ENCODE data around the gene CPA5. TPM values are rescaled to one million over a fixed set of nuclear protein-coding genes. Genes with fewer than 3 reads are reported as not detected.
A peak's percentile ranks its signal among the peaks of the same experiment; 100 is the strongest.

CPA5 gene
- total RNA-seq, 1 donor from 2014 or later = 0.68 TPM

DNA sequence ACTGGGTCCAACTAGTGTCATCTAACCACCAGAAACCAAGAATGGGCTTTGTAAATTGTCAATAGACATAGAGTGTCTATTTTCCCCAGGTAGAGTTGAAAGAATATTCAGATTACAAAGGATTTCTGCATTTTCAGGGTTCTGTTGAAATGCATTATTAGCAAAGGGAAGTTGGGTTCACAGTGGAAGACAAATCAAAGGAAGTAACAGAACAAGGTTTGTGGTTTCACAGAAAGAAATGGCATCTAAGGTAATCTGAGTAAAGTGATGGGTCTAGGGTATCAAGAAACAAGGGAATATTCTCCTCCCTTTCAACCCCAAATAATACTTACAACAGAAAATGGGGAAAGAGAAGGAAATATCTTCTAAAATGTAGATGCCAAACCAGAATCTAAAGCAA, 70.4 kb downstream of the CPA5 start:
- Mint-ChIP-seq H3K4me1 (ENCODE audit: unreplicated experiment) (peaks cover 57% of the 10 kb centered on the region), H3K9me3 (no peaks in the 10 kb centered on the region), H3K36me3 (peaks cover 28% of the 10 kb centered on the region), H3K27me3 (no peaks in the 10 kb centered on the region), H3K27ac (no peak overlapping the region), H3K4me3 (no peak overlapping the region)
- TF ChIP-seq CTCF (conservative IDR thresholded peaks at IDR 0.05) = no peak
- no peak for DNase-seq (ENCODE audit: extremely low spot score, unreplicated experiment)

- Mint-ChIP-seq H3K27ac (peak overlapping the region; percentile 95), H3K4me3 (peak overlapping the region; percentile 21), H3K4me1 (ENCODE audit: unreplicated experiment) (peaks cover 49% of the 10 kb centered on the region), H3K9me3 (no peaks in the 10 kb centered on the region), H3K27me3 (no peaks in the 10 kb centered on the region), H3K36me3 (peaks cover 21% of the 10 kb centered on the region)
- no peak for DNase-seq (ENCODE audit: extremely low spot score, unreplicated experiment)
- TF ChIP-seq CTCF (conservative IDR thresholded peaks at IDR 0.05) = no peak
These were observed 72.6 kb downstream of the CPA5 start for GRCh38 chr7:130417213-130417612.

DNA sequence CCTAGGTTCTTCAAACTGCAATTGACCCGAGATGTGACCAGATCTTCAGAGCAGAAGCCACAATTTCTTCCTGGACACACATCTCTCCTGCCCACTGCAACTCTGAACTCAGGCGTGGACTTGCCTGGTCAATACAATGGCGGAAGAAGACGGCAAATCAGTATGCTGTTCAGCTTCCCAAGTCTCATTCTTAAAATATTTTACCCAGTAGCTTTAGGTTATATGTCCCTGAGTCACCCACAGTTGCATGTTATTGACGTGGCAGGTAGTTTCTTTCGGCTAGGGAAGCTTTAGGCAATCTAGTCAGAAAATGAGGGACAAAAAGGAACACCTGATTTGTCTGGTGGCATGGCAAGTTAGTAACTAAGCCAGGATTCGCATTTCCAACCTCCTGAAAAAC, 73.7 kb downstream of the CPA5 start:
- Mint-ChIP-seq H3K27me3 (no peaks in the 10 kb centered on the region), H3K27ac (peak overlapping the region; percentile 95), H3K36me3 (peaks cover 21% of the 10 kb centered on the region), H3K9me3 (no peaks in the 10 kb centered on the region), H3K4me1 (ENCODE audit: unreplicated experiment) (peaks cover 50% of the 10 kb centered on the region), H3K4me3 (peak overlapping the region; percentile 55)
- DNase-seq (ENCODE audit: extremely low spot score, unreplicated experiment) = no peak
- no peak for TF ChIP-seq CTCF (conservative IDR thresholded peaks at IDR 0.05)

Other genes starting within 250 kb of the CPA5 start
- gene TMEM209, start 139.4 kb upstream of the CPA5 start, total RNA-seq (ENCODE audit: low replicate concordance) = 25.1 and 36.1 TPM in 2 replicates
- not detected in 2 replicates for gene SSMEM1, start 137.0 kb upstream of the CPA5 start, total RNA-seq (ENCODE audit: low replicate concordance)
- 16.3 and 19.8 TPM in 2 replicates for gene CPA2, start 78.0 kb upstream of the CPA5 start, total RNA-seq (ENCODE audit: low replicate concordance)
- gene CPA4, start 51.7 kb upstream of the CPA5 start, total RNA-seq (ENCODE audit: low replicate concordance) = 7.4 and 17.4 TPM in 2 replicates
- gene CPA1, start 35.7 kb downstream of the CPA5 start, total RNA-seq (ENCODE audit: low replicate concordance) = 0.41 TPM in 1 of 2 replicates, not detected in the other
- 20.1 and 33.0 TPM in 2 replicates for gene CEP41, start 96.2 kb downstream of the CPA5 start, total RNA-seq (ENCODE audit: low replicate concordance)
- gene MEST, start 147.3 kb downstream of the CPA5 start, total RNA-seq (ENCODE audit: low replicate concordance) = 489 and 572 TPM in 2 replicates